GM12801 (cell line): ENCODE results near the gene C2orf92.

Source experiments
- CTCF ChIP-seq: IDR thresholded peaks from one replicate; pipeline ENCODE4 v1.5.1; 2011; ENCODE audit warnings: control low read depth; ENCODE audit not compliant: insufficient read length; ENCODE audit errors: extremely low read depth

C2orf92 gene

DNA sequence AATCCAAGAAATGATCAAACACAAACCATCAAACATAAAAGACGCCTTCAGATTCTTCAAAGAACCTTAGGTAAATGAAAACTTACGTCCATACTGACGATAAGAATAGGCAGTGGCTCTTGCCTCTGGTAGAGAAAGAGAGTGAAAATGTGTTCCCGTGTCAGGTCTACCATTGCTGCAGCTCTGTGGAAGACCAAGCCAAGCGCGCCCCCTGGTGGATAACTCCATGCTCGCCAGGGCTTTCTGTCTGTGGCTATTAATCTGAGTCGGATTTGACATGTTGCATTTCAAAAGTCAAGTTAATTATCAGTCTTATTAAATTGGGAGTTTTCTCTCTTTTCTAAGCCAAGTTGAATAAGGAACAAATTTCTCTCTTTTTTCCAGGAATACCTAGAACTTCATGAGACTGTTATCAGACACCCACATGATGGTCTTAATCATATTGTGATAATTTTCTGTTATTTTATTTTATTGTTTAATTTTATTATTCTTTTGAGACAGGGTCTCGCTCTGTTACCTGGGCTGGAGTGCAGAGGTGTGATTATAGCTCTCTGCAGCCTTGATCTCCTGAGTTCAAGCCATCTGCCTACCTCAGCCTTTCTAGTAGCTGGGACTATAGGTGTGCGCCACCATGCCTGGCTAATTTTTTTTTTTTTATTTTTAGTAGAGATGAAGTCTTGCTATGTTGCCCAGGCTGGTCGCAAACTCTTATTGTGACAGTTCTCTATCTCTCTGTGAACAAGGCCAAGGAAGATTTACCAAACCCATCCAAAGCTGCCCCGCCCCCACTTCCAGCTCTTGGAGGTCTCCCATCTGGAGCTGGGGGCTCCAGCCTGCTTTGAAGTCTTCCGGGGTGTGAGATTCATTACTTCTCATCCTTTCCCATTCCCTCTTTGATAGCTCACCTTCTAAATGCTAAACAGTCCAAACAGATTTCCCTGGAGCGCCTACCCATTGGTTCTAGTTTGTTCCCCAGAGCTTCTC lies 28.0 kb downstream of the C2orf92 start:
- TF ChIP-seq CTCF, result peak; percentile 2

DNA sequence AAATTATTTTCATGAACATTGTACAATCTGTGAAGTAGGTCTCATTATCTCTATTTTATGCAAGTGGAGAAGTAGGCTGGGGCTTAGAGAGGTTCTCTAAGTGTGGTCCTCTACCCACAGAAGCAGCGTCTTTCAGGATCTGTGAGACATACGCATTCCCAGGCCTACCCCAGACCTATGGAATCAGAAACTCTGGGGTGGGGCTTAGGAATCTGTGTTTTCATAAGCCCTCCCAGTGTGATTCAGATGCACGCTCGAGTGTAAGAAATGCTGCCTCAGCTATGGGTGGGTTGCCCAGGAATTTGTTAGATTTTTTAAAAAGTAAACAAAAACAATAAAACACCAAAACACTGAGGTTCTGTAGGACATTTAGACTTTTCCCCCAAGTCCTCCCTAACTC lies 29.0 kb downstream of the C2orf92 start:
- TF ChIP-seq CTCF, result no peak

DNA sequence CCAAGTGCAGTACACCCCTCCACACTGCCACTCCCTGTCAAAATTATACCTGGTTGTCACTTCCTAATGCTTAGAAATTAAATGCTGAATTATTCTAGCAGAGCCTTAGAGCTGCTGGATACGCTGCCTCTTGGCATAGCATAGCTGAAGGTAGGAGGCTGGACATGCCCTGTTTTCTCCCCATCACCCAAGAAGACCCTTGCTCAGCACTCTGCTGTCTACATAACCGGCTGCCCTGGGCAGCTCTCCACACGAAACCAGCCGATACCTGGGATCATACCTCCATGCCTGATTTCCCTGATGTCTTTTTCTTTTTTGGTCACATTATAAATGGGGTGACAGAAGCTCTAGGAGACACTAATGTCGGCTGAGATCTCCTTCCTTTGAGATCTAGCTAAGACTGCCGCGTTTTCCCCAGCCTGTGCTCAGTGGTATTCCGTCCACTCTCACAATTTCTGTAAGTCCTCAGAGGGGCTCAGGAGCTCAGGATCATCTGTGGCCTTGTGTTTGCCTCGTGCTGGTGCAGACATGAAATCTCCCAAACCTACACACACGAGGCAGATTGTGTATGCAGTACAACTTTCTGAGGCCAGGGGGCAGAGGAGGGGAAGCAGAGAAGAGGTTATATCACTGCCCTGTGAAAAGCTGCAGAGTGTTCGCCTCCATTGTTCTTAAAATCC lies 30.4 kb downstream of the C2orf92 start:
- TF ChIP-seq CTCF, result no peak

GRCh38 chr2:97701186-97701585 lies 31.7 kb downstream of the C2orf92 start:
- no peak for TF ChIP-seq CTCF

- TF ChIP-seq CTCF, result no peak
Measured at GRCh38 chr2:97701851-97702465, 32.4 kb downstream of the C2orf92 start.

DNA sequence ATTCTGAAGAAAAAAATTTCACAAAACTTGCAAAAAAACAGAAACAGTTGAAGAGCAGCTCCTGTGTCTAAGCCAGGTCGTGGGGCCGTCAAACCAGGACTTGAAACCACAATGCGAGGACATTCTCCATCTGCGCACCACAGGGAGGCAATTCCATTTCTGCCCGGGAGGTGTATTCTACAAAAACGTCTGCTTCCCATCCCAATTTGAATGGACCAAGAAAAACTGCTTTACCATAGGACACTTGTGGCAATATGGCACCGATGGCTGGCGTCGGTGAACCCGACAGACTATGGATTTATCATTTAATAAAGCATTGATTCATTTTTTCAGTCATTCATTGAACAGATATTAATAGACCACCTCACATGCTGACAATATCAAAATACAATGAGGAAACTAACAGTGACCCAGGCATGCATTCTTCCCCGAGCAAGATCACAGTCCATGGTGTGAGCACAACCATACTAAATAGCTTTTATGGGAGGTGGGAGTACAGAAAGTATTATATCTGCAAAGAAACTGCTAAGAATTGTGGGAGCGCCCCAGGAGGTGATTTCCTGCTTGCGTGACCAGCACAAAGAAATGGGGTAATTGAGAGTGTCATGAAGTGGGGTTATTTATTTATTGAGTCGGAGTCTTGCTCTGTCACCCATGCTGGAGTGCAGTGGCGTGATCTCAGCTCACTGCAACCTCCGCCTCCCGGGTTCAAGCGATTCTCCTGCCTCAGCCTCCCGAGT lies 33.4 kb downstream of the C2orf92 start:
- no peak for TF ChIP-seq CTCF
